ENCODE measurements around the gene CPED1.
"Not testable (repeated sequence)": the region's sequence is repeated elsewhere in the genome, so short reads cannot be mapped to it uniquely, and the experiment has no call there.

The CPED1 gene

GRCh38 chr7:121279822-121280221 lies 291.3 kb downstream of the CPED1 start:
- TF ChIP-seq CTCF (conservative IDR thresholded peaks at IDR 0.05) (no peak), ZFX (IDR thresholded peaks at IDR 0.05) (no peak)
- no peak overlapping the region for H3K27ac ChIP-seq

- TF ChIP-seq CTCF (conservative IDR thresholded peaks at IDR 0.05) (no peak), ZFX (IDR thresholded peaks at IDR 0.05) (no peak)
- H3K27ac ChIP-seq, result no peak overlapping the region
Observed at GRCh38 chr7:121280656-121281055, 292.1 kb downstream of the CPED1 start.

- H3K27ac ChIP-seq, result no peak overlapping the region
- TF ChIP-seq ZFX (IDR thresholded peaks at IDR 0.05), result no peak
- no peak for TF ChIP-seq CTCF (conservative IDR thresholded peaks at IDR 0.05)
Observed at GRCh38 chr7:121282129-121282528, 293.6 kb downstream of the CPED1 start.

- no peak overlapping the region for H3K27ac ChIP-seq
- TF ChIP-seq ZFX (IDR thresholded peaks at IDR 0.05) (no peak), CTCF (conservative IDR thresholded peaks at IDR 0.05) (no peak)
Observed at GRCh38 chr7:121285066-121285667, 296.7 kb downstream of the CPED1 start.

DNA sequence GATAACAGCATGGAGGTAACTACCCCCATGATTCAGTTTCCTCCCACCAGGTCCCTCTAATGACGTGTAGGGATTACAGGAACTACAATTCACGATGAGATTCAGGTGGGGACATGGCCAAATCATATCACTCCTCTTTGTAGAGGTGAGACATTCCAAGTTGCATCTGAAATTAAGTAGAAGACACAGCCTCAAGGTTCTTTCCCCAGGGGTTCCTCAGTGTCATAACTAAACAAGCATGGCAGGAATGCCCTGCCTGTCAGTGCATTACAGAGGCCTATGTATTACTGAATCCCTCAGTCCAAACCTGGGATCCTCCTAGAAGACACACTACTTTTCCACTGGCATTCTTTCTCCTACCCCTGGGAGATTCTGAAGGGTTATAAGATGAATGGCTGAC lies 297.7 kb downstream of the CPED1 start:
- no peak overlapping the region for H3K27ac ChIP-seq
- TF ChIP-seq CTCF (conservative IDR thresholded peaks at IDR 0.05), result no peak

DNA sequence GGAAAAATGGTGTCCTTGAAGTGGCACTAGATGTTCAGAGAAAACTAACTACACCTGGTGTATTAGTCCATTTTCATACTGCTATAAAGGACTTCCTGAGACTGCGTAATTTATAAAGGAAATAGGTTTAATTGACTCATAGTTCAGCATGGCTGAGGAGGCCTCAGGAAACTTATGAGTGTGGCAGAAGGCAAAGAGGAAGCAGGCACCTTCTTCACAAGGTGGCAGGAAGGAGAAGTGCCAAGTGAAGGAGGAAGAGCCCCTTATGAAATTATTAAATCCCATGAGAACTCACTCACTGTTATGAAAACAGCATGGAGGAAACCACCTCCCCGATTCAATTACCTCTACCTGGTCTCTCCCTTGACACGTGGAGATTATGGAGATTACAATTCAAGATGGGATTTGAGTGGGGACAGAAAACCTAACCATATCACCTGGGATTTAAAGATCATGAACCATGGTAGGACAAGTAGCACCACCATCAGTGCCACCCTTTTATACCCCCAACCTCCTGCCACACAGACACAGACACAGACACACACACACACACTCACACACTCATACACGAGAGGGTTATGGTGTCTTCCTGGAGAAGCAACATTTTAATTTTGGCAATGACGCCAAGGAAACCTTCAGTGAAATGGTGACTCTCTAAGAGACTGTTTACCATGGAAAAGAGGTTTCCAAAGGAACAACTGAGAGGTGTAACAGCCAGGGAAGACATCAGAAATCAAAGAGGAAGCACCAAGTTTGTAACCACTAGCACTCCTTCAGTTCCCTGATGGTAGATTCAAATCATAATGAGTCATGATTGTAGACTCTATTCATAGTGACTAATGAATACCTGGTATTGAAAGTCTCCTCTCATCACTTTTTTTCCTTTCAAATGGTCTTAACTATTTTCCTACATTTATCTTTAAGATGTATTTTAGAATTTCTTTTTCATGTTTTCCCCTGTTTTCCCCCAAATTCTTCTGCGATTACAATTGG lies 298.5 kb downstream of the CPED1 start:
- no peak for TF ChIP-seq CTCF (conservative IDR thresholded peaks at IDR 0.05)
- no peak for TF ChIP-seq ZFX (IDR thresholded peaks at IDR 0.05)
- H3K27ac ChIP-seq, result no peak overlapping the region

DNA sequence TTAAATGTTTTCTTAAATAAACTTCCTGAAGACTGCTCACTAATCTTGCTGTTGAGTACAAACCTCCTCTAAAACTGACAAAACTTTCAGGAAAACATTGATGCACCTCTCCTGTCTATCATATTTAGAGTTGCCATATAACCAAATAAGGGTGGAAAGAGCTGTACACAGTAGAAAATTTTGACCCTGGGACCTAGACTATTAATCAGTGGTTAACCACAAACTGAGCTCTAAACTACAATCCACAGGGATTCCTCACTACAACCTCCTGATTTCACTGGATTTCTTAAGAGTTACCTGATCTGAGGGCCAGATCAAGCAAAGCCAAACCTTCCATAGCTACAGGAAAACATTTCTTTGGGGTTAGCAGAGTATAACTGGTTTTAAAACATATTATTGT lies 300.4 kb downstream of the CPED1 start:
- no peak overlapping the region for H3K27ac ChIP-seq
- TF ChIP-seq CTCF (conservative IDR thresholded peaks at IDR 0.05), result no peak
- no peak for TF ChIP-seq ZFX (IDR thresholded peaks at IDR 0.05)

DNA sequence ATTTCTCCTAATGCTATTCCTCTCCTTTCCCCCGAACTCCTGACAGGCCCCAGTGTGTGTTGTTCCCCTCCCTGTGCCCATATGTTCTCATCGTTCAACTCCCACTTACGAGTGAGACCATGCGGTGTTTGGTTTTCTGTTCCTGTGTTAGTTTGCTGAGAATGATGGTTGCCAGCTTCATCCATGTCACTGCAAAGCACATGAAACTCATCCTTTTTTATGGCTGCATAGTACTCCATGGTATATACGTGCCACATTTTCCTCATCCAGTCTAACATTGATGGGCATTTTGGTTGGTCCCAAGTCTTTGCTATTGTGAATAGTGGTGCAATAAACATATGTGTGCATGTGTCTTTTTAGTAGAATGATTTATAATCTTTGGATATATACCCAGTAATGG lies 301.4 kb downstream of the CPED1 start:
- not testable (repeated sequence) for H3K27ac ChIP-seq

Measured in C4-2B (cell line).